ENCODE measurements around the gene NXPH4.

Gene NXPH4

DNA sequence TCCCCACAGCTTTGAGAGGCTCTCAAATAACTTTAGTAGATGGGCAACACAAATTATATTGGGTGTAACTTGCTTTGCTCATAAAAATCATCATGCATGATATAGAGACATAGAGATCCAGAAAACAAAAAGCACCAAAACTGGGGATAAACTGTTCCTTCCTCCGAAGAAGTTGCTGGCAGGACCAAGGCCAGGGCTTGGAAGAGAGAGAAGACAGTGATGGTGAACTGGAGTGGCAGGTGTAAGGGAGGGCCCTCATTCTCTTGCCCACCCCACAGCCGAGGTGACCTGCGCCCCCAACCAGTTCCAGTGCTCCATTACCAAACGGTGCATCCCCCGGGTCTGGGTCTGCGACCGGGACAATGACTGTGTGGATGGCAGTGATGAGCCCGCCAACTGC is 15.4 kb upstream of the NXPH4 start:
- in situ Hi-C loops (cut with HindIII; ENCODE audit: low pct_unique_long_range_greater_than_20kb, low sequenced_read_pairs) = no loop called here
- no peak for DNase-seq (ENCODE audit: low read depth in 1 of 2, low spot score in 1 of 2)

GRCh38 chr12:57201631-57202030 is 15.0 kb upstream of the NXPH4 start:
- TF ChIP-seq JUND (IDR thresholded peaks at IDR 0.05; ENCODE audit: low read depth) = no peak
- DNase-seq (ENCODE audit: low read depth in 1 of 2, low spot score in 1 of 2) = no peak
- in situ Hi-C loops (cut with HindIII; ENCODE audit: low pct_unique_long_range_greater_than_20kb, low sequenced_read_pairs) = no loop called here

More for the DNA sequence above, 15.4 kb upstream of the NXPH4 start:
- TF ChIP-seq JUND (IDR thresholded peaks at IDR 0.05; ENCODE audit: low read depth) = no peak

GRCh38 chr12:57202321-57202720 is 14.3 kb upstream of the NXPH4 start:
- in situ Hi-C loops (cut with HindIII; ENCODE audit: low pct_unique_long_range_greater_than_20kb, low sequenced_read_pairs) = no loop called here
- TF ChIP-seq JUND (IDR thresholded peaks at IDR 0.05; ENCODE audit: low read depth) = no peak
- DNase-seq (ENCODE audit: low read depth in 1 of 2, low spot score in 1 of 2) = no peak

GRCh38 chr12:57203201-57203600 is 13.4 kb upstream of the NXPH4 start:
- in situ Hi-C loops (cut with HindIII; ENCODE audit: low pct_unique_long_range_greater_than_20kb, low sequenced_read_pairs) = no loop called here
- no peak for TF ChIP-seq JUND (IDR thresholded peaks at IDR 0.05; ENCODE audit: low read depth)
- no peak for DNase-seq (ENCODE audit: low read depth in 1 of 2, low spot score in 1 of 2)

DNA sequence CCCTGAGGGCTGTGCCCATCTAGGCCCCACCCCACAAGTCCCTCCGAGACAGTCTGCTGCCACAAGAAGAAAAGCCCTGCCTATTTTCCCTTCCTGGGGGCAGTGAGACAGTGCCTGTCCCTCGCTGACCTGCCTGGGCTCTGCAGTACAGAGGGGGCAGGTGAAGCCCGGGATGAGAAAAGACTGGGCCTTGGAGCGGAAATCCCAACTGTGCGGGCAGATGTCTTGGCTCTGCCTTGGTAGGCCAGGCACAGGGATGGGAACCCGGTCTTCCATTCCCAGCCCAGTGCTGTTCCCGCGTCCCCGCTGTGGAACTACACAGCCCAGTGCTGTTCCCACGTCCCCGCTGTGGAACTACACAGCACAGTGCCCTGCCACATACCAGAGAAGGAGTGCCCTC is 12.8 kb upstream of the NXPH4 start:
- DNase-seq (ENCODE audit: low read depth in 1 of 2, low spot score in 1 of 2) = no peak
- in situ Hi-C loops (cut with HindIII; ENCODE audit: low pct_unique_long_range_greater_than_20kb, low sequenced_read_pairs) = no loop called here
- TF ChIP-seq JUND (IDR thresholded peaks at IDR 0.05; ENCODE audit: low read depth) = no peak

DNA sequence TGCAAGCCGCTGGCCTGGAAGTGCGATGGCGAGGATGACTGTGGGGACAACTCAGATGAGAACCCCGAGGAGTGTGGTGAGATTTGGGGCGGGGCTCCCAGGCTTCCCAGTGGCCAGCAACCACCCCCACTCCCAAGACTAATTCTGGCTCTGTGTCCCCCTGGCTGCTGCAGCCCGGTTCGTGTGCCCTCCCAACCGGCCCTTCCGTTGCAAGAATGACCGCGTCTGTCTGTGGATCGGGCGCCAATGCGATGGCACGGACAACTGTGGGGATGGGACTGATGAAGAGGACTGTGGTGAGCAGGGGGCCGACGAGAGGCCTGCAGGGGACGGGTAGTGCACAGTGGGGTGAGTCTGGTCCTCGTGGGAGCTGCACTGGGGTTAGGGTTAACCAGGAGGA is 12.1 kb upstream of the NXPH4 start:
- in situ Hi-C loops (cut with HindIII; ENCODE audit: low pct_unique_long_range_greater_than_20kb, low sequenced_read_pairs) = no loop called here
- DNase-seq (ENCODE audit: low read depth in 1 of 2, low spot score in 1 of 2) = no peak
- no peak for TF ChIP-seq JUND (IDR thresholded peaks at IDR 0.05; ENCODE audit: low read depth)

- no peak for TF ChIP-seq JUND (IDR thresholded peaks at IDR 0.05; ENCODE audit: low read depth)
- in situ Hi-C loops (cut with HindIII; ENCODE audit: low pct_unique_long_range_greater_than_20kb, low sequenced_read_pairs) = no loop called here
- DNase-seq (ENCODE audit: low read depth in 1 of 2, low spot score in 1 of 2) = no peak
Observed at GRCh38 chr12:57205186-57205585, 11.4 kb upstream of the NXPH4 start.

DNA sequence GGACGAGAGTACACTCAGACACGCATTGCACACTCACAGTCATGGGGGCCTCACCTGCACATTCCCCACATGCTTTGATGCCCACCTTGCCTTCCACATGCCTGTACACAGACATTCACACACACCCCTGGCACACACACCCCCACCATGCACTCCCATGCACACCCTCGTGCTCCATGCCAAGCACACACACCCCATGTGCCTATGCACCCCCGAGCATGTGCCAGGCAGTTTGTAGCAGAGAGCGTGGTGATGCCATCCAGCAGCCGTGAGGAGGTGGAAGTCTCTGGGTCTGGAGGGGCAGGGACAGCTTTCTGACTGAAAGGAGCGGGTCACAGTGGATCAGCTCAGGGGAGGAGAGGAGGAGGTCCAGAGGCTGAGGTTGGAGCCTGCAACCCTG is 10.7 kb upstream of the NXPH4 start:
- no peak for DNase-seq (ENCODE audit: low read depth in 1 of 2, low spot score in 1 of 2)
- no peak for TF ChIP-seq JUND (IDR thresholded peaks at IDR 0.05; ENCODE audit: low read depth)
- in situ Hi-C loops (cut with HindIII; ENCODE audit: low pct_unique_long_range_greater_than_20kb, low sequenced_read_pairs) = no loop called here

GRCh38 chr12:57207731-57208630 is 8.6 kb upstream of the NXPH4 start:
- no peak for DNase-seq (ENCODE audit: low read depth in 1 of 2, low spot score in 1 of 2)
- in situ Hi-C loops (cut with HindIII; ENCODE audit: low pct_unique_long_range_greater_than_20kb, low sequenced_read_pairs) = no loop called here
- TF ChIP-seq JUND (IDR thresholded peaks at IDR 0.05; ENCODE audit: low read depth) = no peak

GRCh38 chr12:57208631-57209282 is 7.8 kb upstream of the NXPH4 start:
- TF ChIP-seq JUND (IDR thresholded peaks at IDR 0.05; ENCODE audit: low read depth) = no peak
- in situ Hi-C loops (cut with HindIII; ENCODE audit: low pct_unique_long_range_greater_than_20kb, low sequenced_read_pairs) = no loop called here
- no peak for DNase-seq (ENCODE audit: low read depth in 1 of 2, low spot score in 1 of 2)

DNA sequence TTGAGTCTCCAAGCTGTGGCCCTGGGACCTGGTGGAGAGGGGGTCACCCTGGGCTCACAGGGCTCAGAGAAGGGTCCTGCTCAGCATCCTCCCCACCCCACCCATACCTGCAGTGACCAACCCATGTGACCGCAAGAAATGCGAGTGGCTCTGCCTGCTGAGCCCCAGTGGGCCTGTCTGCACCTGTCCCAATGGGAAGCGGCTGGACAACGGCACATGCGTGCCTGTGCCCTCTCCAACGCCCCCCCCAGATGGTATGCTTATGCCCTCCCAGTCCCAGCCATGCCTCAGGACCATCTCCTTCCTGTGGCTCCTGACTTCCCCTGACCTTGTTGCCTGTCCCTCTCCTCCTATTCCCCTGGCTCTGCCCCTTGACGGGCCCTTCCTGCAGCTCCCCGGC is 6.7 kb upstream of the NXPH4 start:
- in situ Hi-C loops (cut with HindIII; ENCODE audit: low pct_unique_long_range_greater_than_20kb, low sequenced_read_pairs) = no loop called here
- TF ChIP-seq JUND (IDR thresholded peaks at IDR 0.05; ENCODE audit: low read depth) = no peak
- no peak for DNase-seq (ENCODE audit: low read depth in 1 of 2, low spot score in 1 of 2)

DNA sequence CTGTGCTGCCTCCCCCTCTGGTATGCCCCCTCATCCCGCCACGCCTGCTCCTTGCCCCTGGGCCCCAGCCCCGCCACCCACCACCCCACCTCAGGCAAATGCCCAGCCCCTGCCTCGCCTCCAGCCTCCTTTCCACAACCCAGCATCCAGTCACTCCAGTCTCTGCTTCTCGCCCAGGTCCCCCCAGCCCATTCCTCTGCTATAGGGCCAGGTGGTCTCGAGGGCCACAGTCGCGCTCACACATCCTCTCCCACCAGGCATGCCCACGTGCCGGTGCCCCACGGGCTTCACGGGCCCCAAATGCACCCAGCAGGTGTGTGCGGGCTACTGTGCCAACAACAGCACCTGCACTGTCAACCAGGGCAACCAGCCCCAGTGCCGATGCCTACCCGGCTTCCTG is 6.1 kb upstream of the NXPH4 start:
- DNase-seq (ENCODE audit: low read depth in 1 of 2, low spot score in 1 of 2) = no peak
- in situ Hi-C loops (cut with HindIII; ENCODE audit: low pct_unique_long_range_greater_than_20kb, low sequenced_read_pairs) = no loop called here
- no peak for TF ChIP-seq JUND (IDR thresholded peaks at IDR 0.05; ENCODE audit: low read depth)

- no peak for TF ChIP-seq JUND (IDR thresholded peaks at IDR 0.05; ENCODE audit: low read depth)
- DNase-seq (ENCODE audit: low read depth in 1 of 2, low spot score in 1 of 2) = no peak
- in situ Hi-C loops (cut with HindIII; ENCODE audit: low pct_unique_long_range_greater_than_20kb, low sequenced_read_pairs) = no loop called here
Observed at GRCh38 chr12:57210926-57211692, 5.5 kb upstream of the NXPH4 start.
